ENCODE results near the gene TBC1D4.
"Not testable (repeated sequence)": the region's sequence is repeated elsewhere in the genome, so short reads cannot be mapped to it uniquely, and the experiment has no call there.

Gene TBC1D4

DNA sequence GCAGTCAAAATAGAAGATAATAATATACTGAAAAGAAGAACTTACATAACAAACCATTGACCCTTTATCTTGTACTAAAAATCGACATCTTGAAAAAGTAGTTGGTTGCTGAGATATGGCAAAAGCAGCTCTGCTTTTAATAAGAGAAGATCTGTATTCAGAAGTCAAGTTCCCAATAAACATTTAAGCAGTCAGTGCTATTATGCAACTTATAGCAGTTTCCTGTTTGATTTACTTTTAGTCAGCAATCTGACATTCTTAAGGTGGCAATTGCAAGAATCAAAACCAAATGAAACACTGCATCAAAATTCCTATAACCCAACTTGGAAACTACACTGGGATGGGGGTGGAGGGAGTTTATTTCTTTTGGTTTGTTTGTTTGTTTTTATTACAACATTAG is 165.5 kb downstream of the TBC1D4 start:
- no peak for DNase-seq

DNA sequence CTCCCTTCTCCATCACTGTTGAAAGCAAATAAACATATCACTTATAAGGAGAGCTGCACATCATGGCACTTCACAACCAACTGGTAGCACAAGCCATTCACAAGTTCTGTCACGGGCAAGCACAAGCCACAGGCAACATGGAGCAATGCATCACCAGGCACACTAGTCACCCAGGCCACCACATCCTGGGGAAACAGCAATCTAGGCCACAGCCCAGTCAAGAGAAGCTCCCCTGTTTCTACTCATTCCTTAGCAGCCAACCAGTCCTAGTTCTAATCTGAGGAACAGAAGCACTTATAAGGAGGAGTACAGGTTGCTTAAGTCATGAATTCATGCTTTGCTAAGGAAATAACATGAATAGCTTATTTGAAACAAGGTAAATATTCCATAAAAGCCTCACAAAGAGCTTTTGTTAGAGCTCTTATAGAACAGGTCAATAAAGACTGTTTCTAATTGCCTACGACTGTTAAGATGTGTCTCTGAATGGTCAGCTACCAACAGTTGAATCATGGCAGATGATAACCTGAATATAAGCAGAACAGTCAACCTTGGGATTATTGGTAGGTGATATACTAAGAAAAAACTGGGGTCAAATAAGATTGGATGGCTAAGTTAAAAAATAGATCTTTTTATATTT is 169.0 kb downstream of the TBC1D4 start:
- DNase-seq = peak; percentile 79

DNA sequence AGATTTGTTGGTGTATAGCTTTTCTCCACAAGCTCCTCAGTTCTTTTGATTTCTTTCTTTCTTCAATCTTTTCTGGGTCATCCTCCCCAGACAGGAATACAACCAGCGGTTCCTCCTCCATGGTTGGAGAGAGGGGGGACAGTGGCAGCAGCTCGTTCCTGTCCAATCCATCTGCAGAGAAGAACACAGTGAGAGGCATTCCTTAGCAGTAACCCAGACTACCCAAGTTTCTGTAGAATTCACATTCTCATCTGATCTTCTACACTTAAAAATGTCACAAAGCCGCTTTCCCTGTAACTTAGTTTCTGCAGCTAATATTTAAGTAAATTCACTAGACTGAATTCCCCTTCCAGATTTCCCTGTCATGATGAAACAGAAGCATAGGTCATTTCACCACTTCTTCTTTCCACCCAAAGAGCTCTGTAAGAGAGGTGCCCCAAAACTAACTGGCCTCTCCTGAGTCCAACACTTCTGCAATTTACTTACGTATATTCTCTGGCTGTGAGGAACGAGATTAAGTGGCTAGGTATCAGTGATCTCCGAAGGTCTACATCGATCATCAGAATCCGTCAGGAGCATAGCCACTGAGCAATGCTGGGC is 171.9 kb downstream of the TBC1D4 start:
- no peak for DNase-seq

DNA sequence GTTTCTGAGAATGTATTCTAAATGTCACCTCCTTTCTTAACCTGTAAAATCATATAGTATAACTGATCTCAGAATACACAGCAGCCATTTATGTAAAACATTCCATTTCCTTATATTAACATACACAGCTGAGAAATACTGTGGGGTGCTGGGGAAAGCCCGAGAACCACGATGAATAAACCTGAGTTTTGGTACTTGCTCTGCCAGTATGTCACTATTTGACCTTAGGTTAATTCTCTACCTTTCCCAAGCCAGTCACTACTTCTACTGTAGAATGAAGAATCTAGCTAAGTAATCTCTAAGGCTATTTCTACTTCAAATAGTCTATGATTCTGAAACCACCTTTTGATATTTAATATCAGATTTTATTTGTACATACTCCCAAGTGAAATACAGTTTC is 173.7 kb downstream of the TBC1D4 start:
- DNase-seq = no peak

DNA sequence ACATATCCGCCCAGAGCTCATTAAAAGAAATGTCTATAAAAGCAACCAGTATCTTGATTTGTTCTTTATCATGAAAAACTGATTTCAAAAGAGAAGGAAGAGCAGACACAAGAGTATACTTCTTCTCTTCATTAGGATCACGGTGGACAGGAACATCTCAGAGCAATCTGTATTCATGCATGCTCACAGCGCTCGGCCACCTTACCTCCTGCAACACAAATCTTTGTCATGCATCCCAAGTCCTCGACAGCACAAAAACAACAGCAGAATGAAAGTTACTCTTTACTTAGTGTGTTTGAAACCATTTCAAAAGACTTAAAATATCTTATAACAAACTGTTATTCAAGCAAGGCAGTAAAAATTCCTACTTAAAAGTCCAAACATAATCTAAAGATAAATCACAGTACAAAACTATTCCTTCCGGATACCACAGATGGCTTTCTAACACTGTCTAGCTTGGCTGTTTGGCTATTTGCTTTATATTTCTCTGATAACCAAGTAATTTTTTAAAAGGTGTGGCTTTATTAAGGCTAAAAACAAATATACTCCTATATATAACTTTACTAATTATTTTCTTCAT is 174.5 kb downstream of the TBC1D4 start:
- no peak for DNase-seq

DNA sequence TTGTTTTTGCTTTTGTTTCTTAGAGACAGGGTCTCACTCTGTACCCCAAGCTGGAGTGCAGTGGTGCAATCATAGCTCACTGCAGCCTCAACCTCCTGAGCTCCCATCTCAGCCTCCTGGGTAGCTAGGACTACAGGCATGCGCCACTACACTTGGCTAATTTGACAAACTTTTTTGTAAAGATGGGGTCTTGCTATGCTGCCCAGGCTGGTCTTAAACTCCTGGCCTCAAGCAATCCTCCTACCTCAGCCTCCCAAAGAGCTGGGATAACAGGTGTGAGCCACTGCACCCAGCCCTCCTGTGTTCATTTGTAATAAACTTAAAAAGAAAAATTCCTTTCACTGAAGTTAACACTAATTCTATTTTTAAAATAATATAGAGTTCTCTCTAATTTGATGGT is 175.0 kb downstream of the TBC1D4 start:
- DNase-seq = not testable (repeated sequence)

DNA sequence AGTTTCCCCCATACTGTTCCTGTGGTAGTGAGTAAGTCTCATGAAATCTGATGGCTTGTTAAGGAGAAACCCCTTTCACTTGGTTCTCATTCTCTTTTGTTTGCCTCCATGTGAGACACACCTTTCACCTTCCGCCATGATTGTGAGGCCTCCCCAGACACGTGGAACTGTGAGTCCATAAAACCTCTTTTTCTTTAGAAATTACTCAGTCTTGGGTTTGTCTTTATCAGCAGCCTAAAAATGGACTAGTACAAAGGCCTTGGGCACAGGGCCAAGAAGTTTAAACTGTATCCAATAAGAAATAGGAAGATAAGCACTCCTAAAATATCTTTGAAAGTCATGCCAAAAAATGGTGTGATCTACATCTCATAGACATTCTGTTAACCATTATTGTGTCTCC is 176.9 kb downstream of the TBC1D4 start:
- no peak for DNase-seq

DNA sequence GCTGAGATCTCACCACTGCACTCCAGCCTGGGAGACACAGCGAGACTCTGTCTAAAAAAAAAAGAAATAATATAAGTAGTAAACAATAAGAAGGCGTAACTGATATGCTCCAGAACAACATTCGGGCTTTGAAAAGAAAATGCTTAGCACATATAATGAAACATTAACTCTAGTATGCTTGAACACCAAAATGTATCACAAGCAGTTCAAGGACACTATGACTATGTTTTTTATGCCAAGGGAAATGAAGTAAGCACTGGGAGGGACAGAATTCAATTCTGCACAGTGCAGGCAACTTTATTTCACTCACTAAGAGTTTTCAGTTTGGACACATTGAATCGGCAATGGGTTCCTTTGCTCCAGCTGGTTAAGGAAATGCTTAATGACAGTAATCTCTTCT is 178.7 kb downstream of the TBC1D4 start:
- no peak for DNase-seq

DNA sequence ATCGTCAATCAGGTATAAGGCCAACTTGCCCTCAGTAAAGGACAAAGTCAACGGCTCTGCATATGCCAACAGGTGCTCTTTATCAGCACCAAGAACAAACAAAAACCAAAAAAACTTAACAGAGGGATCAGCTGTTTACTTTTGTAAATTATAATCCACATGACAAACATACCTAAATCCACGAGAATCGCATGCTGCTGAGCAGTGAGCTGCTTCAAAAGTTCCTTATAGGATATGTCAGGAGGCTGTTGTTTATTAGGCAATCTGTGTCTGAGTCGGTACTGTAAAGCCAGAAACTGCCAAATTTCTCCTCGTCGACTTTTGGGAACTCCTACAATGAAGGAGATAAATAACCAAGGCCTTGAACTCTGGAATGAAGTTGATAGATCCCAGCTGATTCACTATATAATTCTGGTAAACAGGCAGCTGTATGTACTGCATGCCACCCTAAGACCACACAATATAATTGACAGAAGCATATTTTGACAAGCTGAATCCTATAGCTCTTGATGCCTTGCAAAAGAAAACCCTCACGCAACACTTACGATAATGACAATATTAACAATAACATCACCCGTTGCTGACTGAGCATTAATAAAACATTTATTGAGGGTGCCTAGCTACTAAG is 179.8 kb downstream of the TBC1D4 start:
- DNase-seq = no peak

DNA sequence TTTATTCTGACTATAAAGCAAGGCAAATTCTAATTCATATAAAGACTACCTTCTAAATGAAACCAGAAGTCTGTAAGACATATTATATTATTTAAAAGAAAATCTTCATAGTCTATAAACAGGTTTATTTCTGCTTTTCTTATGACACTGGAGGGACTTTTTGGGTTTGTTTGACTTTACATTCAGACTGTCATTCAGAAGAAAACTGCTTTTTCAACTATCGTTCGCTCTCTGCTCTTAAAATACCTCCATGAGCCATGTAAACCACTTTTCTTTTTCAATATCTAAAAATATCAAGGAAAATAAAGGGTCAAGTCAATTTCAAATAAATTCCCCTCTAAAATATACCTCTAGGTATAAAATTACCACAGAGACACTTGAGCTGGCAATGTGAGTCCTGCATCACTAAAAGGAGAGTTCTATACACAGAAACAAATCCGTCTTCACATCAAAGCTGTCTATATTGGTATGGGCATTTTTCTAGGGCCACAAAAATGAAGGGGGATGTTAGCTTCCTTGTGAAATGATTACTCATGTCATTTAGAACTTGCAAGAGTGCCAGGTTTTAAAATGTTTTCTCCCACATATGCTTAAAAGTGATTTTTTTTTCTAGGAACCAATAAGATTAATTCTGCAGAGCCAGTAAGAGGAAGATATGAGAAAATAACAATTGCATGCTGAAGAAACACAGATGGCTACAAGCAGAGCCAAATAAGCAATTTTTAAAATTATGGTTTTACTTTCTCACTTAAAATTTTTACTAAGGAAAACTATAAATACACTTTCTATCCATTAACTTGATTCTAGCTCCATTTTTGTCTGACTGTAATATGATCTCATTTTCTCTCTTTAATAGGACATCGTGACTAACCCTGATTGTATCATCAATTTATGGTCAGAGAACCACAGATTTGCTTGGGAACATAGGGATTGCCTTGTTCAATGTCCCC is 181.8 kb downstream of the TBC1D4 start:
- peak; percentile 14 for DNase-seq

DNA sequence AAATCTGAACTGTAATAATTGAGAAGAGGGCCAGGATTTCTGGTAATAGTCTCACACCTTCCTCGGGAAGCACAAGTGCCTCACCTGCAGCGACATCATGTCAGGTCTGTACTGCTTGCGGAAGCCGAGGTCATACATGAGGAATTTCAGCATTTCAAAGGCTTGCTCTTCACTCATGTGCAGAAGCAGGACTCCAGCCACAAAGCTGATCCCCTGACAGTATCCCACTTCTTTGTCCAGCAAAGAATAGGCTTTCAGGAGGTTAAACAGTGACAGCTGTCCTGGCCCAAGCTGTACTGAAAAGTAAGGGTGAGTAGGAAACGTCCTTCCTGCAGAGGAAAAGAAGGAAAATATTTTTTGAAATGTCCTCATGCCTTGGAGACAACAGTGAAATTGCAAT is 182.7 kb downstream of the TBC1D4 start:
- DNase-seq = no peak

DNA sequence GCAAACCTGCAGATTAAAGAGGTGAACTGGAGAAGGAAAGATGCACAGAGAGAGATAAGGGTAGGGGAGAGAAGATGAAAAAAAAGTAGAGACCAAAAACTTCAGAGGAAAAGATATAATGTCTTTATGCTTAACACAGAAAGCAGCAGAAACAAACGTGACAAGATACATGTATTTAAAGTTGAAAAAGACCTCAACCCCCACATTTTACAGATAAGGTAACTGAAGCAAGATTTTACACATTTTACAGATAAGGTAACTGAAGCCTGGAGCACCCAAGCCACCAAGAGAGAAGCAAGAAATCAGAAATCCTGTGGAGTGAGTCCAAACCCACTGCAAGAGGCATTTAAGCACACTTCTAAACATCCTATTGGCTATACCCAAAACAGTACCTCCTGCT is 185.3 kb downstream of the TBC1D4 start:
- DNase-seq = no peak

DNA sequence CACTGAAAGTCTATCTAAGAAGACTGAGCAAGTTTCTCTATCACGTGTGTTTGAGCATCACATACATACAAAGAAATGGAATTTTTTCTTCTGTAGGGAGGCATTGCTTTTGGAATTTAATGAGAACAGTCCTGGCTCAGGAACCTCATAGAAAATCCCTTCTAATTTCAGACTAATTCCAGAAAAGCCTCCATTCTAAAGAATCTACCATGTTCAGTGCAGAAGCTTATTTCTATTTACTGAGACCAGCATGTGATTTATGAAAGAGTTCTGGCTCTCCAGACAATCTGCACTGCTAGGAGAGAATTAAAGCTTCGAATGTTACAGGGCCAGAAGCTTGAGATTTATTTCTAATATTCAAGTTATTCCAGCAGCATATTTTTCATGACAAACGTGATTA is 186.8 kb downstream of the TBC1D4 start:
- DNase-seq = no peak

DNA sequence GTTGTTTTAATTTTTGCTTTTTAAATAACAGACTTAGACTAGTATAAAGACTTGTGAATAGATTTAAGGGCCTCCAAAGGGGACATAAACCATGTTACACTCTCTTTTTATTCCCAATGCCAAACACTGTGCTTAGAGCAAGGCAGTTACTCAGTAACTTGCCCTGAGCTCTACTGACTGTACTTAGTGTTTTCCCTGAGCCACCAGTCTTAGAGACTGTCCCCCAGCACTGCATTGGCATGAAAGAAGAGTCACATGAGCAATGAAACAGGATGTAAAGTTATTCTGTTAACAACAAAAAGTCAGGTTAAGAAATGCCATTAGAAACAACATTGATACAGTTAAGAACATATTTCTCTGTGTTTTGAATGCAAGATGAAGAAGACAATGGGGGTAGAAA is 187.9 kb downstream of the TBC1D4 start:
- DNase-seq = no peak

DNA sequence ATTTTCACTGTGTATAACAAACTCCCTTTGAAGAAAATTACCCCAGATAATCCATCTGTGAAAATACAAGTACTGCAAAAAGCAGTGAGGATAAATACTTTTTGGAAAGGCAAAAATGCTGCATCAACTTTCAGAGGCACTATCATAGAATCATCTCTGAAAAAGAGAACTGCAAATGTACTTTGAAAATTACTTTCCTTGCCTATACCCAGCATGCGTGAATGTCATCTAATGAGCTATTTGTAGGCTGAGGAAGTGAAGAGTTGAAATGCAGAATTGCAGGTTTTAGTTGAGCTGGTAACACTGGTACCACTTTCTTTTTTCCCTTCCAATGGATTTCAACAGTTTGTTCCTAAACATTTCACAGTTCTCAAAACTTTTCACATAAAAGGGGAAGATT is 196.7 kb downstream of the TBC1D4 start:
- no peak for DNase-seq

DNA sequence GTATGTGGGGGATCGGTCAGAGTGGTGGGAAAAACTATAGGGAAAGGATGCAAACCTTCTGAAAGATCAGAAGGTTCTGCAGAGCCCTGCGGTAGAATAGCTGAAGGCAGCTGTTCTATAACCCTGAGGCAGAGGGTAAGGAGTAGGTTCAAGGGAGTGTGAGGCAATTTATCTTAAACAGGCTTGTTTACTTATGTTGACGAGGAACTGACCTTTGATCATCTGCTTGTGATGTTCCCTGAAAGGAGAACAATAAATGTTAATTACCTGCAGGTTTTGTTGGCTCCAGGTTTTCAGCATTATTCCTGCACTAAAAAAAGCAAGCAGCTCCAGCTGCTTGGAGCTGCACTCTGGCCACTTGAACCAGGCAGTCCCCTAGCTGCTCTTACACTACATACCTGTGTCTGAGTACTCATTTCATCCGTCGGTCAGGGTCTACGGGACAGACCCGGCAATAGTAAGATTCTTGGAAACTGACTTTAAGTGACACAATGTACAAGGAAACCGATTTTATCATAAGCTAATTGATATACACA is 202.1 kb downstream of the TBC1D4 start:
- DNase-seq = no peak

DNA sequence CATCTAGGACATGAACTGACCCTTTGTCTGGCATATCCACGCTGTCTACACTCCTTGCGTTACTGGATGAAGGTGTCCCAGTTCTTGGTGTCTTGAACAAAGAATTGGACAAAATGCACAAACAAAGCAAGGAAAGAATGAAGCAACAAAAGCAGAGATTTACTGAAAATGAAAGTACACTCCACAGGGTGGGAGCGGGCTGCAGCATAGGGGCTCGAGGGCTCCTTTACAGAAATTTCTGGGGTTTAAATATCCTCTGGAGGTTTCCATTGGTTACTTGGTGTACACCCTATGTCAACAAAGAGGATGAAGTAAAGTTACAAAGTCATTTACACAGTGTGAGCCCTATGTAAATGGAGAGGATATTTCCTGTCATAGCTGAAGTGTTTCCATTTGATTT is 208.3 kb downstream of the TBC1D4 start:
- DNase-seq = not testable (repeated sequence)

DNA sequence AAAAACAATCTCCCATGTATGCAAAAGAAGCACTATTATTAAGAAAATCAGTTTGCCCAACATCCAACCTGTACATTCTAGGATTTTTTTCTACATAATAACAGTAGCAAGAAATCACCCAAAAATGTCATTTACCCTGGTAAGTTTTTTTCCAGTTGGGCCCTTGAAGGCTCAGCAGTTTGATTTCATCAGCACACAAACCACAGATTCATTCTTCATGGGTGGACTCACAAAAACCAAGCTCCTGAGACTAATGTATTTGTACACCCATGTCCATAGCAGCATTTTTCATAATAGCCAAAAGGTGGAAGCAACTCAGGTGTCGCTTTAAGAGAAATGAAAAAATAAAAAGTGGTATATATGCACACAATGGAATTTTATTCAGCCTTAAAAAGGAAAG is 210.1 kb downstream of the TBC1D4 start:
- no peak for DNase-seq

DNA sequence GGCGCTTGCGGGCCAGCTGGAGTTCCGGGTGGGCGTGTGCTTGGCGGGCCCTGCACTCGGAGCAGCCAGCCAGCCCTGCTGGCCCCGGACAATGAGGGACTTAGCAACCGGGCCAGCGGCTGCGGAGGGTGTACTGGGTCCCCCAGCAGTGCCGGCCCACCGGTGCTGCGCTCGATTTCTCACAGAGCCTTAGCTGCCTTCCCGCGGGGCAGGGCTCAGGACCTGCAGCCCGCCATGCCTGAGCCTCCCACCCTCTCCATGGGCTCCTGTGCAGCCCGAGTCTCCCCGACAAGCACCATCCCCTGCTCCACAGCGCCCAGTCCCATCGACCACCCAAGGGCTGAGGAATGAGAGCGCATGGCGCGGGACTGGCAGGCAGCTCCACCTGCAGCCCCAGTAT is 213.5 kb downstream of the TBC1D4 start:
- DNase-seq = not testable (repeated sequence)

DNA sequence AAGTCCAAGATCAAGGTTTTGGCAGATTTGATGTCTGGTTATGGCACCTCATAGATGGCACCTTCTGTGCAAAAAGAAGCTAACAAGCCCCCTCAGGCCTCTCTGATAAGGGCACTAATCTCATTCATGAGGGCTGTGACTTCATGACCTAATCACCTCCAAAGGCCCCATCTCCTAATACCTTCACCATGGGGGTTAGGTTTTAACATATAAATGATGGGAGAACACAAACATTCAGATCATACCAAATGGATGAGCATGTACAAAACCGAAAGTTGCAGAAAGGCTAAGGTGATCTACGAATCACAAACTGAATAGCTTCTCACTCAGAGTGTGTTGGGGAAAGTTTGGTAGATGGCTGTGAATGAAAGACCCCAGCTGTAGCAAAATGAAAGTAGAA is 217.4 kb downstream of the TBC1D4 start:
- DNase-seq = no peak

DNA sequence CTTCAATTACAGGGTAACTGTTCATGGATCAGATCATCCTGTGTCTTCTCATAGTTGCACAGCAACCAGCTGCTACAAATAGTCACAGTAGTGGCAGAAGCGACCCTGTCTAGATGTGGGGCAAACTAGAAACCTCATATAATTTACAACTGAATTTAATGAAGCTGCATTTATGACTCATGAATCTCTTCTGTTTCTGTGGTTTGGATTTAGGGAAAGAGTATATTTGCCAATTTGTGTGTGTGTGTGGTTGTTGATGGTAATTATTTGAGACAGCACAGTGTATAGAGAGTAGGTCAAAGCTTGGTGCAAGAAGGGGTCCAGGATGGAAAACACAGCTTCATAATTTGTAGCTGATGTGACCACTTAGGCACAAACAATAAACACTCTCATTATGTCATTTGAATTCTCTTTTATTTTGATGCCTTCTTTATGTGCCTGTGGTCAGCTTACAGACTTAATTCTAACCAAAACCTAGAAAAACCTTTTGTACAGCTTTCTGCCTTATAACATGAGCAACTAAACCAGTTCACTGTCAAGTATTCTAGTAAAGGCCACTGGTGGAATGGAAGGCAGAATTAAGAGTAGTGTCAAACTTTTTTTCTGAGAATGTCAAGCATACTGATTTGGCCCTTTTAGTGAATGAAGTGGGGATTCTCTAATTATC is 218.1 kb downstream of the TBC1D4 start:
- DNase-seq = no peak

DNA sequence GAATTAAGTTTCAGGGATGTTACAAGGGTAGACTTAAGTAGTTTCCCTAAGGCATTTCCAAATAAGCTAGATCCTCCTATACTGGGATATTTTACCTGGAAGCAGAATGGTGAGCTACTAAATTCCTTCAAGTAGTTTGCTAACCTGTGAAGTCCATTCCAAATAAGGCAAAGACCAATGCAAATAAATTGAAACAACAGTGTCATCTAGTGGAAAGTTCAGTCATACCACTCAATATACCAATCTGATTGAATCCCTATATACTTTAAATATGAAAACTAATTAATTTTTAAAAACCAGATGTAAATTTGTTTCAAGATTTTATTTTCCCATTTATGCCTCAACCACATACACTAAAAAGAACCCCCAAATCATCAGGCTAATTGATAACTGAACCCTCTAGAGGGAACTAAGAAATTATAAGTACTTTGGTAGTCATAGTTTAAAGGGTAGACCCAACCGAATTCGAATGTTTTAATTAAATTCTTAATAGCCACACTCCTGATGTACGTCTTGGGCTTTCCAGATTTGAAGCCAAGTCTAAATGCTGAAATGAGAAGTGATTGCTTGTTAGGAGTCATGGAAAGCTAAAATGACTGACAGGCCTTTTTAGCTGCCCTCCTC is 223.7 kb downstream of the TBC1D4 start:
- DNase-seq = peak; percentile 23
